H1 (cell line): Measurements from ENCODE around the gene SSBP3. TPM values are rescaled to one million over a fixed set of nuclear protein-coding genes. Genes with fewer than 3 reads are reported as not detected.

Source experiments
- CBX8 ChIP-seq: fragments of 300-800, 300-1000 bp; sonication (generic); IDR thresholded peaks from 2 replicates; pipeline ENCODE4 v1.7.1; 2016; ENCODE audit warnings: low read depth, low read length, borderline replicate concordance
- CHD7 ChIP-seq: fragments of 300-600 bp; sonication (generic); IDR thresholded peaks from 2 replicates; pipeline ENCODE4 v1.7.1; 2012; ENCODE audit warnings: low read length, moderate library complexity, mild to moderate bottlenecking, inconsistent platforms; ENCODE audit not compliant: insufficient replicate concordance
- EGR1 ChIP-seq: IDR thresholded peaks from 2 replicates; pipeline ENCODE4 v1.6.1; 2011; ENCODE audit warnings: low read depth, low read length, borderline replicate concordance
- HDAC2 ChIP-seq, 2 experiments: fragments of 300-600 bp in 1 of 2; sonication (generic) in 1 of 2; IDR thresholded peaks; 2 replicates each; pipeline ENCODE4 v1.6.1; 2011 to 2012; ENCODE audit warnings: low read depth in 2 of 2, low read length in 2 of 2, mild to moderate bottlenecking in 2 of 2, moderate library complexity in 2 of 2, borderline replicate concordance in 1 of 2, inconsistent platforms in 1 of 2
- MAFK ChIP-seq: IDR thresholded peaks from 2 replicates; pipeline ENCODE4 v1.6.1; 2012; ENCODE audit warnings: low read depth, mild to moderate bottlenecking, improper control_type of control experiment, low read length
- SP4 ChIP-seq: IDR thresholded peaks from 2 replicates; pipeline ENCODE4 v1.6.1; 2012; ENCODE audit warnings: low read length, inconsistent platforms
- TAF1 ChIP-seq: IDR thresholded peaks from 2 replicates; pipeline ENCODE4 v1.6.1; 2011; ENCODE audit warnings: mild to moderate bottlenecking, low read depth, low read length
- TCF12 ChIP-seq: IDR thresholded peaks from 2 replicates; pipeline ENCODE4 v1.6.1; 2011; ENCODE audit warnings: low read depth, mild to moderate bottlenecking, low read length
- TEAD4 ChIP-seq: IDR thresholded peaks from 2 replicates; pipeline ENCODE4 v1.6.1; 2012; ENCODE audit warnings: low read depth, low read length, inconsistent platforms, mixed read lengths
- polyA plus RNA-seq, 7 experiments: library from polyadenylated mRNA; depleted of rRNA in 3 of 7; stranded (reverse) in 5 of 7; unstranded in 2 of 7; fragments of >200 nt in 5 of 7; fragments of 200-250 nt in 2 of 7; gene quantifications; 1 replicate in 5 of 7; 2 replicates in 1 of 7; 4 replicates in 1 of 7; pipeline versions ENCODE4 v1.2.1 to v1.2.3, GENCODE V29; 2011 to 2013; ENCODE audit warnings: missing spikeins in 2 of 7, mixed read lengths in 2 of 7
- total RNA-seq: library from RNA; stranded (reverse); fragmentation: NEBNext Ultra II Directional; extraction: Animal tissue kit (Norgen Biotek cat#: 25700); gene quantifications from 2 replicates; pipeline ENCODE4 v1.2.1, GENCODE V29; 2021

SSBP3 gene
- total and polyA plus RNA-seq, 2 of the 8 experiments (the other 6 are each of a cell fraction or from before 2014, with no cell fraction given): 99.7 to 133 TPM

- TF ChIP-seq CHD7: no peak
- no peak for TF ChIP-seq SP4
- TF ChIP-seq TCF12: no peak
- no peak for TF ChIP-seq CBX8
- no peak for TF ChIP-seq TEAD4
- no peak for TF ChIP-seq MAFK
- no peak for TF ChIP-seq TAF1
- TF ChIP-seq EGR1: no peak
- no peak for TF ChIP-seq HDAC2 (IDR thresholded peaks at IDR 0.05; ENCODE audit: borderline replicate concordance in 1 of 2, low read depth in 2 of 2, low read length in 2 of 2)
These were observed 3.3 kb downstream of the SSBP3 start (continued) for GRCh38 chr1:54402896-54403295.
